OCI-LY7 (cell line): ENCODE results near the gene TTC13.

Source experiments
- EZH2phosphoT487 ChIP-seq: fragments of 200-600 bp; sonication (generic); IDR thresholded peaks from 2 replicates; pipeline ENCODE4 v1.6.1; 2018; ENCODE audit warnings: low read depth, borderline replicate concordance, mild to moderate bottlenecking, mixed run types, antibody characterized with exemption, low read length, moderate library complexity, mixed read lengths
- TF ChIP-seq, protein P1 (sequence below): fragments of 200-600 bp; sonication (generic); conservative IDR thresholded peaks from 2 replicates; pipeline ENCODE4 v1.5.1; 2014; ENCODE audit warnings: mild to moderate bottlenecking, antibody characterized with exemption, low read length, moderate library complexity, mixed read lengths

DNA sequence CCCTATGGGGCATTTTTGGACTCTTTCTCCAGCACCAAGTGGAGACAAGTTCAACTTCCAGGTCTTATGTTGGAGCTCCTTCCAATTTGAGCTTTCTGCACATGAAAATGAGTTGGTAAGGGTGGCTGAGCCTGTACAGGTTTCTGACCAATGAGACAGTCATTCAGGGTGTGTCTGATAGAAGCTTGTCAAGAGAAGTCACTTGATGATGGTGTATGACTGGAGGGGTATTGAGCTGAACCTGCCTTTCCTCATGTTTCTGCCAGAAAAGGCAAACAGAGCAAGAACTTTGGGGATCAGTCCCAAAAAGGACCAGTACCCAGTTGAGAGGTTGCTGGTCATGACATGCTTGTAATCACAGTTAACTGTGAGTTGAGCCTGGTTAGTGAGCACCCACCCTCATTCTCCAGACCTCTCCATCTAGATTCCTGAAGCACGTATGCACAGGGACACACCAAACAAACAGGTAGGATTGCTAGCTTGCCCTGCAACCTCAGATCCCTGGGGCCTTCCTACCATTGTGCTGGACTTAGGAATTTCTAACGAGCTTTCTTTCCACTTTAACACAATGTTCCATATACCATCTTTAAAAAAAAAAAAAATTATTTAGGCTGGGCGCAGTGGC is 34.8 kb upstream of the TTC13 start:
- TF ChIP-seq, protein P1, sequence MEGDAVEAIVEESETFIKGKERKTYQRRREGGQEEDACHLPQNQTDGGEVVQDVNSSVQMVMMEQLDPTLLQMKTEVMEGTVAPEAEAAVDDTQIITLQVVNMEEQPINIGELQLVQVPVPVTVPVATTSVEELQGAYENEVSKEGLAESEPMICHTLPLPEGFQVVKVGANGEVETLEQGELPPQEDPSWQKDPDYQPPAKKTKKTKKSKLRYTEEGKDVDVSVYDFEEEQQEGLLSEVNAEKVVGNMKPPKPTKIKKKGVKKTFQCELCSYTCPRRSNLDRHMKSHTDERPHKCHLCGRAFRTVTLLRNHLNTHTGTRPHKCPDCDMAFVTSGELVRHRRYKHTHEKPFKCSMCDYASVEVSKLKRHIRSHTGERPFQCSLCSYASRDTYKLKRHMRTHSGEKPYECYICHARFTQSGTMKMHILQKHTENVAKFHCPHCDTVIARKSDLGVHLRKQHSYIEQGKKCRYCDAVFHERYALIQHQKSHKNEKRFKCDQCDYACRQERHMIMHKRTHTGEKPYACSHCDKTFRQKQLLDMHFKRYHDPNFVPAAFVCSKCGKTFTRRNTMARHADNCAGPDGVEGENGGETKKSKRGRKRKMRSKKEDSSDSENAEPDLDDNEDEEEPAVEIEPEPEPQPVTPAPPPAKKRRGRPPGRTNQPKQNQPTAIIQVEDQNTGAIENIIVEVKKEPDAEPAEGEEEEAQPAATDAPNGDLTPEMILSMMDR, result no peak
- TF ChIP-seq EZH2phosphoT487, result no peak
